Activated CD8-positive, alpha-beta memory T cell treated with anti-CD3 and anti-CD28 coated beads, Interleukin-2, amount 50 U/mL, for 1 hour (primary cell): ENCODE measurements around the gene ASB13.

Experiments used
- DNase-seq: peaks from one replicate; pipeline ENCODE4 v3.0.0-alpha.2; 2020; ENCODE audit errors: extremely low read depth

The ASB13 gene

DNA sequence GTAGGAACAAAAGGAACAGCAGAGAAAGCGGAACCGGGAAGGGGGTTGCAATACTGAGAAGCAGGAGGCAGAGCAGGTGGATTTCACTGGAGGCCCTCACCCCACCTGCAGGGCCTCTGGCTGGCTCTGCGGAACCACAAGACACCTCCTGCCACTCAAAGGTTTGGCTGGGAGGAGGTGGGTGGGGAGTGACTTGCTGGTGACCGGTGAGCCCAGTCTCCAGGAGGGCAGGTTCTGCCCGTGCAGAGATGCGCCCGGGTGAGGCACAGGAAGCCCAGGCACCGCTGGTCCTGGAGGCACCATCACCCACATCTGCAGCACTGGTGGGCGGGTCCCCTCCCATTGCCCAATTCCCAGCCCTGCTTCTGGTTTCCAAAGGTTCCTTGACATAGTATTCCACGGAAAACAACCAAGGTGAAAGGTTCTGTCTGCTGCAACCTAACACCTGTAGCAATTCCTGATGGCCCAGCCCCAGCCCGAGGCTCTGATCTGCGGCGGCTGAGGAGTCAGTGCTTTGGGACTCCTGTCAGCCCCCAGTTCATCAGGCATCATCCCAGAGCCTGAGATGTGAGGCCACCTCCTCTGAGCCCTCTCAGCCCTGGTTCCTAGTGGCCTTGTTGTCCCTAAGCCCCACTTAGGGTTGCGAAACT is 77.3 kb downstream of the ASB13 start:
- DNase-seq = no peak
